ENCODE data around the gene HOXA7.

HOXA7 gene

DNA sequence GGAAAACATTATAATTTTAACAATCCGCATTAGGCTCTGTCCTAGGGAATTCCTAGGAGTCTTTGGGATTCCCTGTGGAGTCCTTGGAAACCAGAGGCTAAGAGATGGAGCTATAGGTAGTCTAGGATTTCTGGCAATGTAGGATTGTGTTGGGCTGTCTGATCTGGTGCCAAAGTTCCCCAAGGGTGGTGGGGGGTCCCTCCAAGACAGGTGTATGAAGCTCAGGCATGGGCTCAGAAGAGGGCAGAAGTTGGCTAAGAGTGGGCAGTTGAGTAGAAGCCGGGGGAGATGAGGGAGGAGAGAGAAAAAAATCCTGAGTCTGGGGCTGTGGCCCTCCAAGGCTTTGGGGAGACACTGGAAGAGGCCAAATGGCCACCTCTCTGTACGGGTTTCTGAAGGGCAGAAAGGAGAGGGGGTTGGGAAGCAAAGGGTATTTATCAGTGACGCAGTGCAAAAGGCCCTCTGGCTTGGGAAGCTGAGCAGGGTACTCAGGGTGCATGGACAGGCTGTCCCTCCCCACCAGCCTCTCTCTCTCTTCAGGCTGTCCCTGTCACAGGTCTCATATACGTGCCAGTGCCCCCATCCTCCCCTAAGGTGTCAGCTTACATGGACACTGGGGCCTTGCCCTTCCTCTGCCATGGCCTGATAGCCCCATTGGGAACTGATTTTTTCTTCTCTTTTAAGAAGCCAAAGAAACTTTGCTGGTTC lies 9.8 kb downstream of the HOXA7 start:
- DNase-seq = no peak

- no peak for DNase-seq
These were observed 10.5 kb downstream of the HOXA7 start for GRCh38 chr7:27145914-27146412.

DNA sequence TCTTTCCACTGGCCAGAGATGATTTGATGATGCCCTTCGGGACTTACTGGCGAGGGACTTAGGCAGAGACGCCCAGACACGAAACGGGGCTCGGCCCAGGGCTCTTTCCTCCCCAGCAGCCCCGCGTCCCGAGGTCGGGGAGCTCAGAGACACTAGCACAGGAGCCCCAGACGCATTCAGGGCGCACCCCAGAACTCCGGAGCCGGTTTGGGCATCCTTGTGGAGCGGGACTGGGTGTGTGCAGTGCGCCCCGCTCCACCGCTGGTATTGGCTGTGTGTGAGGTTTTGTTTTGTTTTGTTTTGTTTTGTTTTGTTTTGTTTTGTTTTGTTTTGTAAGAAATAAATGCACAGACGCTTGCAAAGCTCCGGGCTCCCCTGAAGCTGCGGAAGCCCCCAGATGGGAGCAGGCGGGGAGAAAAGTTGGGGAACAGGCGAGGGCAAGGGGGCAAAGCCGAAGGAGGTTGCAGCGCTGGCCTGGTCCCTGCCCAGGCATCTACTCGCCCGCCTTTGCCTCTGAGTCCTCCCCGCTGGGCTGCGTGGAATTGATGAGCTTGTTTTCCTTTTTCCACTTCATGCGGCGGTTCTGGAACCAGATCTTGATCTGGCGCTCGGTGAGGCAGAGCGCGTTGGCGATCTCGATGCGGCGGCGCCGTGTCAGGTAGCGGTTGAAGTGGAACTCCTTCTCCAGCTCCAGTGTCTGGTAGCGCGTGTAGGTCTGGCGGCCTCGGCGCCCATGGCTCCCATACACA lies 11.1 kb downstream of the HOXA7 start:
- no peak for DNase-seq

DNA sequence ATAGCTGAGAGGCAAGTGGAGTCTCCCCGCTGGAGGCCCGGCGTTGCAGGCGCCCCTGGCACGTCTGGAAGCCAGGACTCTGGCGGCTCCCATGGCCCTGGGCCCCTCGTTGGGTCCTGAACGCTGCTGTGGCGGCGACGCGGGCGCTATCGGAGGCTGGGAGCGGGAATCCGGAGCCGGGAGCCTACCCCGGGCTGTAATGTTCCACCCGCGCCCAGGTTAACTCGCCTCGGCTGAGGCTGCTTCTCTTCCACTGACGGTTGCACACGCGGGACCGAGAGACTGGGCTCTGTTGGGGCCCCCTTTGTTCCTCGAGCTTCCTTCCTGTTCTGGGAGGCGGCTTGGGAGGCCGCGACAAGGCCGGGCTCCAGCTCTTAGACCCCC lies 11.7 kb downstream of the HOXA7 start:
- DNase-seq = no peak

DNA sequence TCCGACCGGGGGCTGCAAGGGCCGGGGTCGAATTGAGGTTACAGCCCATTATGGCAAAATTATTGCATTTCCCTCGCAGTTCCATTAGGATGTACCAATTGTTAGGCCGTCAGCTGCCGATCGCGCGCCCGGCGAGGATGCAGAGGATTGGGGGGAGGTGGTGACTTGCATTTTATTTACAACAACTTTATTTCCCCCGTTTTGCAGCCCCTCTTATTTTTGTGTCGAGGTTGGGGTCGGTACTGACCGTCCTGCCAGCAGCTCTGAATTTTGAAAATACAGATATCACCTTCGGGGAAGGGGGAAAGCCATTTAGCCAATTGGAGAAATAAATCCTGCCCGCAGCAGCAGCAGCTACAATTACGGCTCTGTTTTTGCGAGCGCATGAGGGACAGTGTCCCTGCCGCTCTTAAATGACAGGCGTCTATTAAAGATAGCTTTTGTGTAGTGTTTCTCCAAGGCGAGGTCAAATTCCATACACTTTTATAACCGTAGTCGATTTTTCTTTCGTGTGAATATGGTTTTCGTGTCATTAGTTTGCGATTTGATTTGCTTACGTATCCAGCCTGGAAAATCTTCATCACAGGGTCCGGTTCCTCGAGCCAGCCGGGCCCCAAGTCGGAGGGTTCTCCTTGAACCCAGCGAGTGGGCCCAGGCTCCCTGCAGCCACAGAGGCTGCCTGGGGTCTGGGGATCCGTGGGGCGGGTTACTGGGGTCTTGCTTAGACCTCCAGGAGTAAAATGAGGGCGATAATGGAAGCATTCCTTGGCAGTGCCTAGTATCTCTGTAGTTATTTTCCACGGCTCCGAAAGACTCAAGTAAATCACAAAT lies 12.3 kb downstream of the HOXA7 start:
- no peak for DNase-seq

DNA sequence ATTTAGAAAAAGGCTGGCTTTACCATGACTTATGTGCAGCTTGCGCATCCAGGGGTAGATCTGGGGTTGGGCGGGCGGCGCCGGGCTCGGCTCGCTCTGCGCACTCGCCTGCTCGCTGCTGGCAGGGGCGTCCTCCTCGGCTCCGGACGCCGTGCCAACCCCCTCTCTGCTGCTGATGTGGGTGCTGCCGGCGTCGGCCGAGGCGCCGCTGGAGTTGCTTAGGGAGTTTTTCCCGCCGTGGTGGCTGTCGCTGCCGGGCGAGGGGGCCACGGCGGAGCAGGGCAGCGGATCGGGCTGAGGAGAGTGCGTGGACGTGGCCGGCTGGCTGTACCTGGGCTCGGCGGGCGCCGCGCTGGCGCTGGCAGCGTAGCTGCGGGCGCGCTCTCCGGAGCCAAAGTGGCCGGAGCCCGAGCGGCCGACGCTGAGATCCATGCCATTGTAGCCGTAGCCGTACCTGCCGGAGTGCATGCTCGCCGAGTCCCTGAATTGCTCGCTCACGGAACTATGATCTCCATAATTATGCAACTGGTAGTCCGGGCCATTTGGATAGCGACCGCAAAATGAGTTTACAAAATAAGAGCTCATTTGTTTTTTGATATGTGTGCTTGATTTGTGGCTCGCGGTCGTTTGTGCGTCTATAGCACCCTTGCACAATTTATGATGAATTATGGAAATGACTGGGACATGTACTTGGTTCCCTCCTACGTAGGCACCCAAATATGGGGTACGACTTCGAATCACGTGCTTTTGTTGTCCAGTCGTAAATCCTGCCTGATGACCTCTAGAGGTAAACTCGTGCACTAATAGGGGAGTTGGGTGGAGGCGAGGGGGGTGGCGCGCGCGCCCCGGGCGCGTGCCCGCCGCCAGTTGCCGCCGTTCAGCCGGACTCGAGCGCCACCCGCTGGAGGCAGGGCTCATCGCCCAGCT lies 13.2 kb downstream of the HOXA7 start, which contains the start of gene HOXA5:
Gene HOXA5 (minus strand): TSS at position 659 of the 927 bp plus-strand sequence. CDS start 74 bp downstream, at position 585.
- DNase-seq = no peak

DNA sequence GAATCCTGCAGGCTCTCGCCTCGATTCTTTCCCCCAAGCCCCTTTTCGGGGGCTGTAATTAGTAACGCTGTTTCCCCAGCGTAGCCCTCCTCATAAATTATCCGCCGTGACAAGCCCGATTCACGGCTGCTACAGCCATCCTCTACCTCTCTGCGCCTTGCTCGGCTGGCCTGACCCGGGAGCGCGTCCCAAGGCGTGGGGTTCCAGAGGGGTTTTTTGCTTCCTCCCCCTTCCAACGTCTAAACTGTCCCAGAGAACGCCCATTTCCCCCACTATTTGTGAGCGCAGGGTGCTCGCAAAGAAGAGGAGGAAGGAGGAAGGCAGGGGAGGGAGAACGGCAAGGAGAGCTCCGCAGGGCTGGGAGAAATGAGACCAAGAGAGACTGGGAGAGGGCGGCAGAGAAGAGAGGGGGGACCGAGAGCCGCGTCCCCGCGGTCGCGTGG lies 13.9 kb downstream of the HOXA7 start:
- no peak for DNase-seq

GRCh38 chr7:27141923-27142579 lies 14.4 kb downstream of the HOXA7 start:
- no peak for DNase-seq

GRCh38 chr7:27141137-27141922 lies 15.1 kb downstream of the HOXA7 start:
- DNase-seq = no peak

DNA sequence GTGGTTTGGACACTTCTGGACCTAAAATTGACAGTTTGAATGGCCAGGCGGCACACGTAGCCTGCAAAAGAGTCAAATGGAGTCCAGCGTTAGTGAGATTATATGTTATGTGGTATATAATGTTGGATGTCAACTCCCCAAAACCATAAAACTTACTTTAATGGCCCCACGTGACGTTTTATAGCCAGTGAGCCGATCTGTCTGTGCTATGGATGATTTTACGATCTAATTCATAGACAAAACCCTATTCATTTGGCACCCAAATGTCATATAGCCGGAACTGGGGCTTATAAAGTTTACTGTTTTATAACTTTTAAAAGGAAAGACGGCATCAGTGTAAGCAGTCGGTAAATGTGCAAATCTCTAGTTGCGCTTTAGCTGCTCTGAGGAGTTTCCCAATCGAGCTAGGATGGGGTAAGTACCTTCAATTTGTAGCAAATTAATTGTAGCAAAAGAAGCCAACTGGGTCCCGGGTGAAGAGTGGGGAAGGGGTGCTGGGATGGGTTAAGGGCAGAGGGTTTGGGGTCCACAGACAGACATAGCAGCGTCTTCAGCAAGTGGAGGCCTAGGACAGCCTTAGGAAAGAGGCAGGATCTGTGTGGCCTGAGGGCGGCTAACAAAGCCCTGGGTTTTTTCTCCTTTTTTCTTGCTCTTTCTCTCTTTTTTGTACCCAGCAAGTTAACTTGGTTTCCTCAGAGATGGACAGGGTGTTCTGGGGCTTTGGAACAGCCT lies 16.2 kb downstream of the HOXA7 start:
- DNase-seq = no peak

GRCh38 chr7:27139334-27140125 lies 16.9 kb downstream of the HOXA7 start:
- DNase-seq = no peak

GRCh38 chr7:27138985-27139333 lies 17.5 kb downstream of the HOXA7 start:
- no peak for DNase-seq

GRCh38 chr7:27138472-27138871 lies 18.0 kb downstream of the HOXA7 start:
- DNase-seq = no peak

DNA sequence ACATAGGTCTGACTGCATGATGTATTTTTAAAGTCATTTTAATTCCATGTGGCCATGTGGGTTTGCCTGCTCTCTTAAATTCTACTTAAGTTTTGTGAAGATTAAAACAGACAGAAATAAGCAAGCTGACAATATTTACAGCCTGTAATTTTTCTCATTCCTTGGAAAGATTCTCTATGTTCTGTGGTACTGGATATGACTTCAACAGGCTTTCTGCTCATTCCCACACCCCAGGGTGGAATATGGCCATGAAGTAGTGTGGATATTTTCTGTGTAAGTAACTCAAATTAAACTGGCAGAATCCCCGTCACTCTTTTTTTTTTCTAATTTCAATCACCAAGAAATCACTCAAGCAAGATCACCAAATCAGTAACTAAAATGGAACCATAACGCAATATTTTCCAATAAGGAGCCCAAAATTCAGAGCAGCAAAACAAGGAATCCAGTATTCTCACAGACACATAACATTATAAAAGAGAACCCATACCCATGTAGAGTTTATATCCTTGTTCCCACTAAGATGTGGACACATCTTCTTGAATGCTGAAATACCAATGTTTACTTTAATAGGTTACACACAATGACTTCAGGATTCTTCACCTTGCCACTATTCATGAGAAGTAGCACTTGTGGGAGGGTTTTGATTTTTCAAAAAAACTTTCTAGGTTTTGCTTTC lies 18.7 kb downstream of the HOXA7 start:
- DNase-seq = no peak

- no peak for DNase-seq
These were observed 22.1 kb downstream of the HOXA7 start for GRCh38 chr7:27134392-27134791.

DNA sequence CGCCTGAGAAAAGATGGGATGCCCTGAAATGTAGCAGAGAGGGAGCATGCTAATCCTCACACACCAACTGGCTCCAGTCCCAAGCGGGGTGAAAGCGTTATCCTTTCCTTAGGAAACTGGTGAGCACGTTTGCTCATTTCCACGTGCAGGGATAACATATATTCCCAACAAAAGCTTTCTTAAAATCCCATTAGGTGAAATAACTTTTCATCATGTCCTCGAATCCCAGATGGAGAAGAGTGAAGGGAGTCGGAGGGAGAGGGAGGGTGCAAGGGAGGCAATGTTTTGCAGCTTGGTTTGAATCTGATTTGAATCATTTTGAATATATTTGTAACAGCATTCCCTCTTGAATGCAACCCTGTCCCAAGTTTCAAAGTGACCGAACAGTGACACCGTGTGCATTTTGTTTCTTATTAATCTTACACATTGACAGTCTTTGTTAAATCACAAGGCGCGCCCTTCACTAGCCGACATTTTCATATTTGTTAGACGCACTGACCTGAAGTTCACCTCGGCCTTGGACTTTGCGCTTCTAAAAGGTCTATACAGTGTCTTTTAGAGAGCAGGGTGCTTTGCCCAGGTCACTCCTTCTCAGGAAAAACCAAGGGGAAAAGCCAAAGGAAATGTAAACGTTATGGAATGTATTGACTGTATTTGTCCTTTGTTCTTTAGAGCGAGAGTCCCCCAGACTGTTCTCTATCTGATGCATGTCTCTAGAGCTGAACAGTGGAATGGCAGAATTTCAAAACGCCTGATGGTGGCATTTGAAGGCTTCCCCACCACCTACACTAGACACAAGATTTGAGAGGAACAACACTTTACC lies 22.9 kb downstream of the HOXA7 start:
- no peak for DNase-seq

DNA sequence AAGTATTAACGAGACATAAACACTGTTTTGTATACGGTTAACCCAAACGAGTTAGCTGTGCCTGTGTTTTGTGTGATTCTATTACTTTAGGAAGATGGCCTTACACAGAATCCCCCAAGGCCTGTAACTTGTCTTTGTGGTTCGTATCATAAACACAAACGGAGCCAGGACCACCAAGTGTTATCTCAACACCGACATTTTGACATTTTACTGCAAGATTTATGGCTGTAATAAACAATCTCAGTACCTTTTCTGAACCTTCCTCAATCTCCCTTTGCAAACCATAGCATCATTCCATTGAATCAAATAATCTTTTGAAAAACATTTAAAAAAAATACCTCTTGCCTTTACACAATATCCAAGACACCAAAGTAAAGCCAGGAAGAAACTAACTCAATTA lies 23.5 kb downstream of the HOXA7 start:
- no peak for DNase-seq

GRCh38 chr7:27132214-27132613 lies 24.3 kb downstream of the HOXA7 start:
- DNase-seq = no peak

All from effector CD8-positive, alpha-beta T cell (primary cell).